A673 (cell line): ENCODE results near the gene IMP4. TPM values are rescaled to one million over a fixed set of nuclear protein-coding genes. Genes with fewer than 3 reads are reported as not detected.
A peak's percentile ranks its signal among the peaks of the same experiment; 100 is the strongest.

Experiments used
- BruUV-seq: library from RNA; stranded (reverse); fragments of 400-500 nt; replicated peaks from 2 replicates; lab custom pipeline; 2021; lab: Mats Ljungman, UMichigan
- CTCF ChIA-PET: fragments of 300-600 bp; sonication (Branson Sonifier 250); formaldehyde crosslinking; loops from one replicate; lab custom pipeline; 2022; ENCODE audit warnings: antibody characterized with exemption; lab: Charles Lee
- POLR2A ChIA-PET: fragments of 300-600 bp; sonication (Branson Sonifier 250); formaldehyde crosslinking; loops from one replicate; lab custom pipeline; 2022; ENCODE audit warnings: antibody characterized with exemption; ENCODE audit not compliant: low non-redundant PET; lab: Charles Lee
- DNase-seq: peaks from one replicate; pipeline ENCODE4 v3.0.0-alpha.2; 2015; ENCODE audit warnings: low spot score
- H3K27ac ChIP-seq: fragments of 200-600 bp; sonication (generic); 2 replicates; pipeline ENCODE4 v1.5.1; 2016; ENCODE audit warnings: mixed run types, low read depth, mild to moderate bottlenecking, mixed read lengths, antibody characterized with exemption, low read length; ENCODE audit not compliant: poor library complexity, severe bottlenecking
- H3K27me3 ChIP-seq: fragments of 200-600 bp; sonication (generic); replicated peaks from 2 replicates; pipeline ENCODE4 v1.6.1; 2017; ENCODE audit warnings: mixed run types, low read depth, mild to moderate bottlenecking, mixed read lengths, antibody characterized with exemption, low read length; ENCODE audit not compliant: insufficient read depth, poor library complexity
- H3K36me3 ChIP-seq: fragments of 200-600 bp; sonication (generic); 2 replicates; pipeline ENCODE4 v1.6.1; 2016; ENCODE audit warnings: mixed run types, mild to moderate bottlenecking, mixed read lengths, antibody characterized with exemption, low read length; ENCODE audit not compliant: insufficient read depth, poor library complexity, severe bottlenecking
- H3K4me1 ChIP-seq: fragments of 200-600 bp; sonication (generic); 2 replicates; pipeline ENCODE4 v1.6.1; 2017; ENCODE audit warnings: mixed run types, mild to moderate bottlenecking, mixed read lengths, antibody characterized with exemption, low read length; ENCODE audit not compliant: insufficient read depth, poor library complexity, severe bottlenecking
- H3K4me3 ChIP-seq: fragments of 200-600 bp; sonication (generic); 2 replicates; pipeline ENCODE4 v1.5.1; 2016; ENCODE audit warnings: low read depth, mixed run types, mild to moderate bottlenecking, mixed read lengths, low read length; ENCODE audit not compliant: poor library complexity, severe bottlenecking
- H3K9me3 ChIP-seq: fragments of 200-600 bp; sonication (generic); 2 replicates; pipeline ENCODE4 v1.6.1; 2016; ENCODE audit warnings: mixed run types, low read depth, mild to moderate bottlenecking, mixed read lengths, antibody characterized with exemption, low read length; ENCODE audit not compliant: poor library complexity, severe bottlenecking
- CTCF ChIP-seq: fragments of 300-800, 200-600 bp; sonication (generic); conservative IDR thresholded peaks from 2 replicates; pipeline ENCODE4 v1.5.1; 2017; ENCODE audit warnings: low read depth, mild to moderate bottlenecking, antibody characterized with exemption, low read length, moderate library complexity, mixed read lengths
- EZH2 ChIP-seq: fragments of 200-600 bp; sonication (generic); IDR thresholded peaks from 2 replicates; pipeline ENCODE4 v1.6.1; 2017; ENCODE audit warnings: borderline replicate concordance, low read depth, mild to moderate bottlenecking, mixed read lengths, antibody characterized with exemption, low read length; ENCODE audit not compliant: poor library complexity, severe bottlenecking
- intact Hi-C: fragments of 100-400 bp; cut with micrococcal nuclease; formaldehyde crosslinking; loops from one replicate; pipeline ENCODE4 v1.10.0; 2022; ENCODE audit not compliant: unreplicated experiment
- total RNA-seq: library from RNA; stranded (reverse); gene quantifications from 2 replicates; pipeline ENCODE4 v1.2.3, GENCODE V29; 2021

The IMP4 gene
- total RNA-seq, 1 experiment from 2014 or later, result 112 TPM

- ChIA-PET POLR2A (no interaction called here), CTCF (no interaction called here)
- BruUV-seq, result no TSS peak
- TF ChIP-seq EZH2 (no peak), CTCF (no peak)
- intact Hi-C loops, result no loop called here
- Histone ChIP-seq H3K4me3 (no peak overlapping the region), H3K9me3 (no peaks in the 10 kb centered on the region), H3K4me1 (no peaks in the 10 kb centered on the region), H3K27ac (no peak overlapping the region), H3K36me3 (no peaks in the 10 kb centered on the region), H3K27me3 (no peaks in the 10 kb centered on the region)
- DNase-seq, result no peak
Measured at GRCh38 chr2:130389783-130390182, 47.1 kb downstream of the IMP4 start.

GRCh38 chr2:130390460-130391057, 47.9 kb downstream of the IMP4 start:
- ChIA-PET CTCF (no interaction called here), POLR2A (no interaction called here)
- H3K27ac ChIP-seq, result no peak overlapping the region
- H3K9me3 ChIP-seq, result no peaks in the 10 kb centered on the region
- no peak for TF ChIP-seq CTCF
- no peak for TF ChIP-seq EZH2
- peak overlapping the region; percentile 61 for H3K4me3 ChIP-seq
- no peaks in the 10 kb centered on the region for H3K4me1 ChIP-seq
- BruUV-seq, result no TSS peak
- H3K36me3 ChIP-seq, result no peaks in the 10 kb centered on the region
- intact Hi-C loops, result no loop called here
- no peaks in the 10 kb centered on the region for H3K27me3 ChIP-seq
- DNase-seq, result no peak

GRCh38 chr2:130391058-130391871, 48.6 kb downstream of the IMP4 start:
- BruUV-seq, result no TSS peak
- POLR2A ChIA-PET, result no interaction called here
- no peaks in the 10 kb centered on the region for H3K9me3 ChIP-seq
- DNase-seq, result peak; percentile 66
- no peak overlapping the region for H3K27ac ChIP-seq
- peaks cover 5% of the 10 kb centered on the region for H3K27me3 ChIP-seq
- peak overlapping the region; percentile 61 for H3K4me3 ChIP-seq
- CTCF ChIA-PET, result no interaction called here
- H3K4me1 ChIP-seq, result no peaks in the 10 kb centered on the region
- TF ChIP-seq EZH2, result no peak
- no peak for TF ChIP-seq CTCF
- H3K36me3 ChIP-seq, result no peaks in the 10 kb centered on the region
- intact Hi-C loops, result no loop called here
